Measurements from ENCODE around the gene DMRTA1. TPM values are rescaled to one million over a fixed set of nuclear protein-coding genes. Genes with fewer than 3 reads are reported as not detected.
A peak's percentile ranks its signal among the peaks of the same experiment; 100 is the strongest.
"Not testable (repeated sequence)": the region's sequence is repeated elsewhere in the genome, so short reads cannot be mapped to it uniquely, and the experiment has no call there.

The DMRTA1 gene
- total and polyA plus RNA-seq, 5 donors: 0.20 to 0.76 (median 0.59) TPM

GRCh38 chr9:22457448-22457847 lies 10.8 kb downstream of the DMRTA1 start:
- 86% methylated on average over 1 of the region's 1 CpG for WGBS
- DNase-seq (no peak), ATAC-seq (no peak)
- H3K27me3 ChIP-seq (ENCODE audit: control insufficient read depth, insufficient read depth): no peaks in the 10 kb centered on the region
- intact Hi-C loops (cut with DNase I): loop anchor here in 2 of 4 donors (5.0 to 10.0 kb wide), 2 partner anchors 150 to 153 kb away; no protein-coding TSS in a partner anchor
- no peaks in the 10 kb centered on the region for H3K9me3 ChIP-seq (ENCODE audit: control insufficient read depth, low read length)
- H3K4me3 ChIP-seq (ENCODE audit: low read length): no peak overlapping the region
- H3K4me1 ChIP-seq (ENCODE audit: control insufficient read depth, insufficient read depth, low read length): no peaks in the 10 kb centered on the region
- no peak overlapping the region for H3K27ac ChIP-seq (ENCODE audit: low read length)

DNA sequence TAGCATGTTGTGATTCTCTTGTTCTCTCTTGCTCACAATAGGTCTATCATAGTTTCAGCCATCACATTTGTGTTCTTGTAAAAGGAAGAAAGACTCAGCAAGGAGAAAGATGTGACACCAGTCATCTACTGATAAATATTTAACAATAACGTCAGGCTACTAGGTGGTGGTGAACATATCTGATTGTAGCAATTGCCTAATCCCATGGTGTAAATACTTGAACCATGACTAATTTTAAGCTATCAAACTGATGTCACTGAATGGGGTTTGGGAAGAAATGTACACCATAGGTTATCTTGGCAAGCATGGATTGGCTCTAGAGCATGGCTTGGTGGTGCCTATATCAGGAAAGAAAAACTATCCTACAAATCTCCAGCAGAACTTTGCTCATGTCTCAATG lies 16.6 kb downstream of the DMRTA1 start:
- DNase-seq (no peak), ATAC-seq (no peak)
- Histone ChIP-seq H3K27me3 (ENCODE audit: control insufficient read depth, insufficient read depth) (no peaks in the 10 kb centered on the region), H3K4me3 (ENCODE audit: low read length) (no peak overlapping the region), H3K4me1 (ENCODE audit: control insufficient read depth, insufficient read depth, low read length) (no peaks in the 10 kb centered on the region), H3K9me3 (ENCODE audit: control insufficient read depth, low read length) (no peaks in the 10 kb centered on the region), H3K27ac (ENCODE audit: low read length) (no peak overlapping the region)
- WGBS: 29% methylated on average over 1 of the region's 1 CpG
- intact Hi-C loops (cut with DNase I): no loop called here

DNA sequence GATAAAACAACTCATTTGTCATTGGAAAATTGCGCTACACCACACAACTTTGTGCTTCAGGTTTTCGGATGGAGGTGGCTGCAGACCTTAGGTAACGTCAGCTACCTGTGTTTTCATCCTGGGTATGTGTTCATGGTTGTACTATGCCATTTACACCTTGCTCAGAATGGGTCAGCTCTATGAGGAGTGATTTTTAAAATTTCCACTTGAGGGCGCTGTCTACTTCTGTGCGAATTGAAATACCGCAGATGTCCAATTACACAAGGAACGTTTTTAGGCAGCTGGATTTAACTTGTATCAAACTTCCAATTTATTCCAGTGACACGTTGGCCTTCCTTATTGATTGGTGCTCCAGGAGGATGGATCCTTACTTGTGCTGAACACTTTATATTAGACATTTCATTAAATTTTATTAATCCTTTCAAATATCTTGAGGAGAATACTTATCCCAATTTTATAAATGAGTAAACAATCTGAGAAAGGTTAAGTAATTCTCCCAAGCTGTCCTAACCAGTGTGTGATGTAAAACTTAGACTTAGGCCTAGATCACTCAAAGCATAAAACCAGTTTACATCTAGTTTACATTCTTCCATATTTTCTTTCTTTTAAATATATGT lies 23.4 kb downstream of the DMRTA1 start:
- WGBS: 3% methylated on average over 8 of the region's 8 CpGs

GRCh38 chr9:22481566-22481965 lies 34.9 kb downstream of the DMRTA1 start:
- WGBS: 56% methylated on average over 2 of the region's 2 CpGs
- no peaks in the 10 kb centered on the region for H3K4me1 ChIP-seq (ENCODE audit: control insufficient read depth, insufficient read depth, low read length)
- no peaks in the 10 kb centered on the region for H3K9me3 ChIP-seq (ENCODE audit: control insufficient read depth, low read length)
- no peak overlapping the region for H3K4me3 ChIP-seq (ENCODE audit: low read length)
- DNase-seq (no peak), ATAC-seq (no peak)
- intact Hi-C loops (cut with DNase I): no loop called here
- no peaks in the 10 kb centered on the region for H3K27me3 ChIP-seq (ENCODE audit: control insufficient read depth, insufficient read depth)
- H3K27ac ChIP-seq (ENCODE audit: low read length): no peak overlapping the region

More for the DNA sequence above, 23.4 kb downstream of the DMRTA1 start:
- DNase-seq (no peak), ATAC-seq (peak in 1 of 2 donors; percentile 25)
- H3K4me1 ChIP-seq (ENCODE audit: control insufficient read depth, insufficient read depth, low read length): no peaks in the 10 kb centered on the region
- no peak overlapping the region for H3K4me3 ChIP-seq (ENCODE audit: low read length)
- intact Hi-C loops (cut with DNase I): no loop called here
- no peaks in the 10 kb centered on the region for H3K27me3 ChIP-seq (ENCODE audit: control insufficient read depth, insufficient read depth)
- H3K9me3 ChIP-seq (ENCODE audit: control insufficient read depth, low read length): no peaks in the 10 kb centered on the region
- no peak overlapping the region for H3K27ac ChIP-seq (ENCODE audit: low read length)

- Histone ChIP-seq H3K27me3 (ENCODE audit: control insufficient read depth, insufficient read depth) (no peaks in the 10 kb centered on the region), H3K9me3 (ENCODE audit: control insufficient read depth, low read length) (no peaks in the 10 kb centered on the region), H3K27ac (ENCODE audit: low read length) (no peak overlapping the region), H3K4me1 (ENCODE audit: control insufficient read depth, insufficient read depth, low read length) (no peaks in the 10 kb centered on the region), H3K4me3 (ENCODE audit: low read length) (no peak overlapping the region)
- 34% methylated on average over 1 of the region's 1 CpG for WGBS
- no peak for DNase-seq
- intact Hi-C loops (cut with DNase I): no loop called here
- ATAC-seq: no peak
Measured at GRCh38 chr9:22483528-22484070, 37.0 kb downstream of the DMRTA1 start.

DNA sequence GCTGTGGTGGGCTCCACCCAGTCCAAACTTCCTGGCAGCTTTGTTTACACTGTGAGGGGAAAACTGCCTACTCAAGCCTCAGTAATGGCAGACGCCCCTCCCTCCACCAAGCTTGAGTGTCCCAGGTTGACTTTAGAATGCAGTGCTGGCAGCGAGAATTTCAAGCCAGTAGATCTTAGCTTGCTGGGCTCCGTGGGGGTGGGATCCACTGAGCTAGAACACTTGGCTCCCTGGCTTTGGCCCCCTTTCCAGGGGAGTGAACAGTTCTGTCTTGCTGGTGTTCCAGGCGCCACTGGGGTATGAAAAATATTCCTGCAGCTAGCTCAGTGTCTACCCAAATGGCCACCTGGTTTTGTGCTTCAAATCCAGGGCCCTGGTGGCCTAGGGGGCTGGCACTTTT lies 49.6 kb downstream of the DMRTA1 start:
- intact Hi-C loops (cut with DNase I); H3K27ac ChIP-seq (ENCODE audit: low read length); H3K27me3 ChIP-seq (ENCODE audit: control insufficient read depth, insufficient read depth); H3K4me3 ChIP-seq (ENCODE audit: low read length); ATAC-seq; H3K9me3 ChIP-seq (ENCODE audit: control insufficient read depth, low read length); H3K4me1 ChIP-seq (ENCODE audit: control insufficient read depth, insufficient read depth, low read length): not testable (repeated sequence)
- peak in 1 of 3 donors; percentile 17 for DNase-seq
- 68% methylated on average over 4 of the region's 4 CpGs for WGBS
